Mesenchymal stem cell (in vitro differentiated cells and primary cell): ENCODE results near the gene NPIPA1.
"Not testable (repeated sequence)": the region's sequence is repeated elsewhere in the genome, so short reads cannot be mapped to it uniquely, and the experiment has no call there.

ENCODE experiments used
- DNase-seq: peaks from one replicate; pipeline ENCODE4 v3.0.0-alpha.2; 2013
- H2AFZ ChIP-seq: one replicate; pipeline ENCODE4 v1.6.1; 2013; ENCODE audit warnings: low read depth, mild to moderate bottlenecking, control low read depth, inconsistent platforms, low read length, moderate library complexity
- H2AK5ac ChIP-seq: 2 replicates; pipeline ENCODE4 v1.6.1; 2013; ENCODE audit warnings: low read length, moderate library complexity, mild to moderate bottlenecking, inconsistent platforms; ENCODE audit not compliant: severe bottlenecking
- H2BK120ac ChIP-seq: one replicate; pipeline ENCODE4 v1.6.1; 2013; ENCODE audit warnings: low read depth, mild to moderate bottlenecking, inconsistent platforms, low read length, moderate library complexity
- H2BK12ac ChIP-seq, 2 experiments: one replicate each; pipeline ENCODE4 v1.6.1; 2013; ENCODE audit warnings: inconsistent platforms in 2 of 2, low read length in 2 of 2, mild to moderate bottlenecking in 2 of 2, moderate library complexity in 2 of 2, control low read depth in 1 of 2
- H2BK15ac ChIP-seq: one replicate; pipeline ENCODE4 v1.6.1; 2013; ENCODE audit warnings: mild to moderate bottlenecking, low read depth, inconsistent platforms; ENCODE audit not compliant: poor library complexity, severe bottlenecking
- H2BK5ac ChIP-seq: 2 replicates; pipeline ENCODE4 v1.6.1; 2013; ENCODE audit warnings: low read depth, mild to moderate bottlenecking, low read length, control low read depth, inconsistent platforms; ENCODE audit not compliant: poor library complexity, severe bottlenecking
- H3K14ac ChIP-seq, 2 experiments: one replicate each; pipeline ENCODE4 v1.6.1; 2013; ENCODE audit warnings: inconsistent platforms in 2 of 2, low read length in 2 of 2, control low read depth in 1 of 2, mild to moderate bottlenecking in 1 of 2, moderate library complexity in 1 of 2
- H3K18ac ChIP-seq, 2 experiments: one replicate each; pipeline ENCODE4 v1.6.1; 2013; ENCODE audit warnings: inconsistent platforms in 2 of 2, low read length in 2 of 2, control low read depth in 1 of 2, low read depth in 1 of 2, mild to moderate bottlenecking in 1 of 2
- H3K23ac ChIP-seq, 2 experiments: one replicate each; pipeline ENCODE4 v1.6.1; 2013; ENCODE audit warnings: inconsistent platforms in 2 of 2, low read length in 2 of 2, mild to moderate bottlenecking in 2 of 2, moderate library complexity in 2 of 2, control low read depth in 1 of 2
- H3K27ac ChIP-seq: 2 replicates; pipeline ENCODE4 v1.5.1; 2013; ENCODE audit warnings: mild to moderate bottlenecking, moderate library complexity, low read length, control low read depth, inconsistent platforms; ENCODE audit not compliant: poor library complexity, severe bottlenecking
- H3K27me3 ChIP-seq, 2 experiments: 2 replicates each; pipeline versions ENCODE4 v1.6.1 to v1.7.0; 2013; ENCODE audit warnings: low read length in 2 of 2, mild to moderate bottlenecking in 2 of 2, moderate library complexity in 2 of 2, control low read depth in 1 of 2, inconsistent platforms in 1 of 2; ENCODE audit not compliant: control insufficient read depth in 1 of 2, insufficient read depth in 1 of 2
- H3K36me3 ChIP-seq, 2 experiments: 2 replicates each; pipeline versions ENCODE4 v1.6.1 to v1.7.0; 2013; ENCODE audit warnings: low read length in 2 of 2, control low read depth in 1 of 2, inconsistent platforms in 1 of 2, low read depth in 1 of 2, mild to moderate bottlenecking in 1 of 2; ENCODE audit not compliant: insufficient read depth in 2 of 2, control insufficient read depth in 1 of 2
- H3K4ac ChIP-seq, 2 experiments: one replicate each; pipeline ENCODE4 v1.6.1; 2013; ENCODE audit warnings: inconsistent platforms in 2 of 2, low read length in 2 of 2, mild to moderate bottlenecking in 2 of 2, moderate library complexity in 2 of 2, control low read depth in 1 of 2, low read depth in 1 of 2
- H3K4me1 ChIP-seq: 2 replicates; pipeline ENCODE4 v1.6.1; 2013; ENCODE audit warnings: low read depth, low read length, control low read depth; ENCODE audit not compliant: control insufficient read depth, insufficient read depth
- H3K4me2 ChIP-seq: 2 replicates; pipeline ENCODE4 v1.6.1; 2013; ENCODE audit warnings: low read length, mild to moderate bottlenecking, inconsistent platforms; ENCODE audit not compliant: poor library complexity, severe bottlenecking
- H3K4me3 ChIP-seq, 2 experiments: 2 replicates each; pipeline versions ENCODE4 v1.5.1 to v1.7.0; 2013; ENCODE audit warnings: low read length in 2 of 2, mild to moderate bottlenecking in 2 of 2, control low read depth in 1 of 2, low read depth in 1 of 2; ENCODE audit not compliant: insufficient read depth in 1 of 2
- H3K79me1 ChIP-seq: replicated peaks from 2 replicates; pipeline ENCODE4 v1.6.1; 2013; ENCODE audit warnings: mild to moderate bottlenecking, control low read depth, low read length, inconsistent platforms; ENCODE audit not compliant: poor library complexity, severe bottlenecking
- H3K9ac ChIP-seq: 2 replicates; pipeline ENCODE4 v1.7.0; 2013; ENCODE audit warnings: mild to moderate bottlenecking, low read length, moderate library complexity
- H3K9me3 ChIP-seq: 2 replicates; pipeline ENCODE4 v1.7.0; 2013; ENCODE audit warnings: mild to moderate bottlenecking, low read length; ENCODE audit not compliant: control insufficient read depth
- H4K8ac ChIP-seq: one replicate; pipeline ENCODE4 v1.6.1; 2013; ENCODE audit warnings: inconsistent platforms, mild to moderate bottlenecking, low read length, moderate library complexity
- H4K91ac ChIP-seq: one replicate; pipeline ENCODE4 v1.6.1; 2013; ENCODE audit warnings: mild to moderate bottlenecking, low read length, inconsistent platforms
- WGBS: methylation state at CpG from one replicate; pipeline ENCODE4 v1.1.7; 2013; ENCODE audit warnings: mixed read lengths; 5-methylcytosine and 5-hydroxymethylcytosine counted together

NPIPA1 gene

DNA sequence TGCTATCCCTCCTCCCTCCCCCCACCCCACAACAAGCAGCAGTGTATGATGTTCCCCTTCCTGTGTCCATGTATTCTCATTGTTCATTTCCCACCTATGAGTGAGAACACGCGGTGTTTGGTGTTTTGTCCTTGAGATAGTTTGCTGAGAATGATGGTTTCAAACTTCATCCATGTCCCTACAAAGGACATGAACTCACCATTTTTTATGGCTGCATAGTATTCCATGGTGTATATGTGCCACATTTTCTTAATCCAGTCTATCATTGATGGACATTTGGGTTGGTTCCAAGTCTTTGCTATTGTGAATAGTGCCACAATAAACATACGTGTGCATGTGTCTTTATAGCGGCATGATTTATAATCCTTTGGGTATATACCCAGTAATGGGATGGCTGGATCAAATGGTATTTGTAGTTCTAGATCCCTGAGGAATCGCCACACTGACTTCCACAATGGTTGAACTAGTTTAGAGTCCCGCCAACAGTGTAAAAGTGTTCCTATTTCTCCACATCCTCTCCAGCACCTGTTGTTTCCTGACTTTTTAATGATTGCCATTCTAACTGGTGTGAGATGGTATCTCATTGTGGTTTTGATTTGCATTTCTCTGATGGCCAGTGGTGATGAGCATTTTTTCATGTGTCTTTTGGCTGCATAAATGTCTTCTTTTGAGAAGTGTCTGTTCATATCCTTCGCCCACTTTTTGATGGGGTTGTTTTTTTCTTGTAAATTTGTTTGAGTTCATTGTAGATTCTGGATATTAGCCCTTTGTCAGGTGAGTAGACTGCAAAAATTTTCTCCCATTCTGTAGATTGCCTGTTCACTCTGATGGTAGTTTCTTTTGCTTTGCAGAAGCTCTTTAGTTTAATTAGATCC lies 56.3 kb downstream of the NPIPA1 start:
- not testable (repeated sequence) for H3K4me2 ChIP-seq, DNase-seq, H3K27ac ChIP-seq, H3K9ac ChIP-seq, H2BK120ac ChIP-seq, H4K8ac ChIP-seq, H2AK5ac ChIP-seq, H2AFZ ChIP-seq, H2BK15ac ChIP-seq, H3K14ac ChIP-seq, H3K18ac ChIP-seq, H3K79me1 ChIP-seq, H3K23ac ChIP-seq, H2BK12ac ChIP-seq, H3K4ac ChIP-seq, H3K9me3 ChIP-seq, H3K4me3 ChIP-seq, H3K27me3 ChIP-seq, H2BK5ac ChIP-seq, H4K91ac ChIP-seq
- H3K4me1 ChIP-seq, result peaks cover 12% of the 10 kb centered on the region
- peaks cover 11 to 25% of the 10 kb centered on the region in 2 experiments for H3K36me3 ChIP-seq
- WGBS, result 100% methylated on average over 3 of the region's 7 CpGs

DNA sequence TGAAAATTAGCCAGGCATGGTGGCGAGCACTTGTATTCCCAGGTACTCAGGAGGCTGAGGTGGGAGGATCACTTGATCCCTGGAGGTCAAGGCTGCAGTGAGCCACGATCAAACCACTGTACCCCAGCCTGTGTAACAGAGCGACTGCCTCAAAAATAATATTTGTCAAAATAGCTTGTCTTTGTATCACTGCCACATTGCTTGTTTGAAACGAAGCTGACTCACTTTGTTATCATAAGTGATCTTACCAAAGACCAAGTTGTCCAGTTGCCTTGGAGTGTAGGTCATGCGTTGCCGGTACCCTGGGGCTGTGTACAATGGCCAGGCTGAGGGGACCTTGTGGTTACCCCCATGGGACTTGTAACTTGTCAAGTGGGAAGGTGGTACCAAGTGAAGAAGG lies 59.5 kb downstream of the NPIPA1 start:
- Histone ChIP-seq H3K79me1 (peaks cover 12% of the 10 kb centered on the region), H3K36me3 (peaks cover 16 to 23% of the 10 kb centered on the region in 2 experiments), H3K27ac (peak overlapping the region; percentile 38), H3K18ac (peak overlapping the region in 1 of 2 experiments; percentile 12)
- not testable (repeated sequence) for H3K23ac ChIP-seq, H3K4ac ChIP-seq, H2AK5ac ChIP-seq, H4K91ac ChIP-seq, H3K4me3 ChIP-seq, H4K8ac ChIP-seq, H3K27me3 ChIP-seq, H2BK5ac ChIP-seq, H2BK12ac ChIP-seq, H3K9me3 ChIP-seq, H3K14ac ChIP-seq, H3K4me1 ChIP-seq, H3K9ac ChIP-seq, H2BK120ac ChIP-seq, H2AFZ ChIP-seq, H3K4me2 ChIP-seq, H2BK15ac ChIP-seq
- WGBS, result 90% methylated on average over 4 of the region's 6 CpGs
- peak; percentile 49 for DNase-seq

DNA sequence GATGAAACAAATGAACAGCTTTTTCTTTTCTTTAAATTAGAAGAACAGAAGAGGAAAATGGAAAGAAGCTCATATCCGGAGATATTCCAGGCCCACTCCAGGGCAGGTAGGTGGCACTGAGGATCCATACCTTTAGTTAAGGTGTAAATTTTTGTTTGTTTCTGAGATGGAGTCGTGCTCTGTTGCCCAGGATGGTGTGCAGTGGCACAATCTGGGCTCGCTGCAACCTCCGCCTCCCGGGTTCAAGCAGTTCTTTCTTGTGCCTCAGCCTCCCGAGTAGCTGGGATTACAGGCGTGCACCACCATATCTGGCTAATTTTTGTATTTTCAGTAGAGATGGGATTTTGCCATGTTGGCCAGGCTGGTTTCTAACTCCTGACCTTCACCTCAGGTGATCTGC lies 61.1 kb downstream of the NPIPA1 start:
- H3K9ac ChIP-seq, H2AFZ ChIP-seq, H3K27ac ChIP-seq, H3K4me1 ChIP-seq, H2BK120ac ChIP-seq, H3K4me2 ChIP-seq, H3K14ac ChIP-seq, H3K23ac ChIP-seq, H4K8ac ChIP-seq, H3K4ac ChIP-seq, DNase-seq, H2BK15ac ChIP-seq, H2BK5ac ChIP-seq, H4K91ac ChIP-seq, H2AK5ac ChIP-seq, H2BK12ac ChIP-seq, H3K4me3 ChIP-seq, H3K18ac ChIP-seq, H3K9me3 ChIP-seq, H3K27me3 ChIP-seq: not testable (repeated sequence)
- Histone ChIP-seq H3K36me3 (peaks cover 16 to 27% of the 10 kb centered on the region in 2 experiments), H3K79me1 (peaks cover 10% of the 10 kb centered on the region)
- WGBS, result 99% methylated on average over 6 of the region's 7 CpGs

DNA sequence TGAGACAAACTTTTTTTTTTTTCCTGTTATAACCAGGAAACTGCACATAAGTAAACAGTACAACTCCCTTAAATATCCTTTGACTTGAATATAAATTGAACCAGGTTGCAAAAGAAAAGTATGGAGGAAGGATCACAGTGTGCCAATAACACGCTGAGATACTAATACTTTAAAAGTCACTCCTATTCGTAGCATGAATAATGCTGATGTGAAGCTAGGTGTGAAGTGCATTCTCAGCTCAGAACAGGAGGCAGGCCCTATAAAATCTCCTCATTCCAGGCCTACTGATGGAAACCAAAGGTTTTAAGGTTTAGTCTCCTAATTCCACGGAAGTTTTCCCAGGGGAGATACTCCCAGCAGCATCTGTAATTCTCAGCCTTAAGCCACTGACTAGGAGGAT lies 62.6 kb downstream of the NPIPA1 start:
- H3K4ac ChIP-seq, H2AFZ ChIP-seq, H3K4me2 ChIP-seq, H4K8ac ChIP-seq, H2AK5ac ChIP-seq, H4K91ac ChIP-seq, H3K18ac ChIP-seq, H2BK12ac ChIP-seq, H3K9ac ChIP-seq, H3K23ac ChIP-seq, H2BK15ac ChIP-seq, H3K9me3 ChIP-seq, H3K14ac ChIP-seq, H3K27ac ChIP-seq, H3K4me3 ChIP-seq, H3K4me1 ChIP-seq, DNase-seq, H2BK120ac ChIP-seq, H3K27me3 ChIP-seq, H2BK5ac ChIP-seq: not testable (repeated sequence)
- H3K36me3 ChIP-seq, result peaks cover 17 to 35% of the 10 kb centered on the region in 2 experiments
- peaks cover 11% of the 10 kb centered on the region for H3K79me1 ChIP-seq
- 91% methylated on average over 3 of the region's 3 CpGs for whole genome bisulfite sequencing
